ENCODE measurements around the gene ZFYVE28. TPM values are rescaled to one million over a fixed set of nuclear protein-coding genes. Genes with fewer than 3 reads are reported as not detected.

ZFYVE28 gene
- total RNA-seq, 1 donor from 2014 or later: 0.44 TPM

- Mint-ChIP-seq H3K36me3 (ENCODE audit: low read depth, unreplicated experiment) (no peaks in the 10 kb centered on the region), H3K4me3 (ENCODE audit: unreplicated experiment) (no peak overlapping the region), H3K27ac (ENCODE audit: unreplicated experiment) (no peak overlapping the region), H3K4me1 (ENCODE audit: unreplicated experiment) (peaks cover 22% of the 10 kb centered on the region), H3K9me3 (ENCODE audit: unreplicated experiment) (no peaks in the 10 kb centered on the region), H3K27me3 (ENCODE audit: unreplicated experiment) (peaks cover 11% of the 10 kb centered on the region)
- TF ChIP-seq CTCF (IDR thresholded peaks at IDR 0.05; ENCODE audit: unreplicated experiment): no peak
- DNase-seq (ENCODE audit: low spot score): no peak
Observed at GRCh38 chr4:2393353-2394270, 24.8 kb downstream of the ZFYVE28 start.

- H3K4me1 Mint-ChIP-seq (ENCODE audit: unreplicated experiment): peaks cover 28% of the 10 kb centered on the region
- peaks cover 9% of the 10 kb centered on the region for H3K27me3 Mint-ChIP-seq (ENCODE audit: unreplicated experiment)
- no peaks in the 10 kb centered on the region for H3K36me3 Mint-ChIP-seq (ENCODE audit: low read depth, unreplicated experiment)
- no peak overlapping the region for H3K27ac Mint-ChIP-seq (ENCODE audit: unreplicated experiment)
- no peaks in the 10 kb centered on the region for H3K9me3 Mint-ChIP-seq (ENCODE audit: unreplicated experiment)
- no peak overlapping the region for H3K4me3 Mint-ChIP-seq (ENCODE audit: unreplicated experiment)
- no peak for TF ChIP-seq CTCF (IDR thresholded peaks at IDR 0.05; ENCODE audit: unreplicated experiment)
- DNase-seq (ENCODE audit: low spot score): no peak
Observed at GRCh38 chr4:2390784-2391421, 27.5 kb downstream of the ZFYVE28 start.

GRCh38 chr4:2390146-2390545, 28.3 kb downstream of the ZFYVE28 start:
- Mint-ChIP-seq H3K27me3 (ENCODE audit: unreplicated experiment) (peaks cover 8% of the 10 kb centered on the region), H3K4me3 (ENCODE audit: unreplicated experiment) (no peak overlapping the region), H3K4me1 (ENCODE audit: unreplicated experiment) (peaks cover 28% of the 10 kb centered on the region), H3K9me3 (ENCODE audit: unreplicated experiment) (no peaks in the 10 kb centered on the region), H3K27ac (ENCODE audit: unreplicated experiment) (no peak overlapping the region), H3K36me3 (ENCODE audit: low read depth, unreplicated experiment) (no peaks in the 10 kb centered on the region)
- no peak for DNase-seq (ENCODE audit: low spot score)
- TF ChIP-seq CTCF (IDR thresholded peaks at IDR 0.05; ENCODE audit: unreplicated experiment): no peak

GRCh38 chr4:2389691-2390090, 28.8 kb downstream of the ZFYVE28 start:
- DNase-seq (ENCODE audit: low spot score): no peak
- no peak overlapping the region for H3K27ac Mint-ChIP-seq (ENCODE audit: unreplicated experiment)
- H3K9me3 Mint-ChIP-seq (ENCODE audit: unreplicated experiment): no peaks in the 10 kb centered on the region
- H3K36me3 Mint-ChIP-seq (ENCODE audit: low read depth, unreplicated experiment): no peaks in the 10 kb centered on the region
- peaks cover 28% of the 10 kb centered on the region for H3K4me1 Mint-ChIP-seq (ENCODE audit: unreplicated experiment)
- peaks cover 7% of the 10 kb centered on the region for H3K27me3 Mint-ChIP-seq (ENCODE audit: unreplicated experiment)
- no peak overlapping the region for H3K4me3 Mint-ChIP-seq (ENCODE audit: unreplicated experiment)
- no peak for TF ChIP-seq CTCF (IDR thresholded peaks at IDR 0.05; ENCODE audit: unreplicated experiment)

Data from endothelial cell (in vitro differentiated cells).